Adrenal gland (tissue), 5 donors: ENCODE results near the gene NHLH1.

Experiments
- CTCF ChIP-seq, 6 experiments: fragments of 450-650 bp in 4 of 6; fragments of 200-600 bp in 2 of 6; sonication (generic) in 1 of 6; IDR thresholded peaks; 1 replicate in 5 of 6; 2 replicates in 1 of 6; pipeline versions ENCODE4 v1.5.1 to v1.8.0; 2016 to 2021; ENCODE audit warnings: antibody characterized with exemption in 6 of 6, mild to moderate bottlenecking in 2 of 6, moderate library complexity in 1 of 6
- POLR2A ChIP-seq, 2 donors: fragments of 450-650 bp; IDR thresholded peaks; one replicate each; pipeline ENCODE4 v1.6.1; 2017; ENCODE audit warnings: antibody characterized with exemption in 2 of 2, mild to moderate bottlenecking in 2 of 2, moderate library complexity in 1 of 2
- donor health status: DM: no; HTN: no; CAD: no.

GRCh38 chr1:160358073-160358472, 8.8 kb upstream of the NHLH1 start:
- TF ChIP-seq CTCF (IDR thresholded peaks at IDR 0.05) (no peak), POLR2A (IDR thresholded peaks at IDR 0.05) (no peak)
